ENCODE measurements around the gene FH. TPM values are rescaled to one million over a fixed set of nuclear protein-coding genes. Genes with fewer than 3 reads are reported as not detected.

FH gene
- total RNA-seq: 10 to 100 TPM; 85.7 to 89.1 TPM

DNA sequence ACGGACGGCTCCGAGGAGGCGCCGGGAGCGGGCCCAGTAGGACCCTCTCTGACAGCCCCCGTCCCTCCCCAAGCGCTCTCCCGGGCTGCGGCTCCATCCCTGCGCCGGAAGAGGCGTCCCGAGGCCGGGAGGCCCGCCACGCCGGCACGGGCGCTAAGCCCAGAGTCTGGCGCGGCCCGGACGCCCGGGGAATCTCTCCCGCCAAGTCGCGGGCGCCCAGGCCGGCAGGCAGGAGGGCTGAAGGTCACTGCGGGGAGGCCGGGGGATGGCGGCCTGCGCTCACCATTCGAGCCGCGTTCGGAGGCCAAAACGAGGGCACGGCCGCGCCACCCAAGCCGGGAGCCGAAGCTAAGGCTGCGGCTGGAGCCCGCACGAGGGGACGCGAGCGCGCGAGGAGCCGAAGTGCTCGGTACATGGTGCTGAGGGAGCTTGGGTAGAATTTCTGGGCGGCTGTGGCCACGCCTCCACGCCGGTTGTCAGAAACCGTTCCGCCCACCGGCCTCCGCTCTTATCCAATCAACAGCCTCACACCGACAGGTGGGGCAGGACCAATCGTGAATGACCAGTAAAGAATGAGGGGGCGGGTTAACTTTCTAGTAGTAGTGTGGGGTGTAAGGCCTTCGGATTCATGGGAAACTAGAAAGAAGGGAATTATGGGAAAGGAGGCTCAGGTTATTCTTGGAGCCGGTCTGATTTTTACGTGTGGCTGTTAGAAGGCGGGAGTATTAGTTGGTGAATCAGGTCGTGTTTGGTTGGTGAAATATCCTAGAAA is at the start of gene FH:
TSS of gene FH (minus strand) at position 448 of the 772 bp plus-strand sequence. CDS start at position 415, 33 bp downstream.
- ChIA-PET POLR2A (interaction anchor here (1.1 to 1.2 kb wide), 2 partner anchors 121 to 328 kb away, joined by 3 to 4 read pairs; partner anchors contain the start of genes CHML, EXO1 and OPN3), CTCF (interaction anchor here (0.6 to 2.4 kb wide), 8 partner anchors 11 to 726 kb away, joined by 3 to 11 read pairs (median 3); no protein-coding TSS in a partner anchor)
- no peaks in the 10 kb centered on the region for H3K9me3 Mint-ChIP-seq
- H3K27ac Mint-ChIP-seq: peak within 1 kb of the TSS; percentile 53
- H3K27me3 Mint-ChIP-seq: peaks cover 21% of the 10 kb centered on the region
- peaks cover 23% of the 10 kb centered on the region for H3K4me1 Mint-ChIP-seq (ENCODE audit: low read depth)
- H3K4me3 Mint-ChIP-seq: peak within 1 kb of the TSS; percentile 87
- intact Hi-C loops (cut with micrococcal nuclease): loop anchor here (1.0 to 2.0 kb wide), 8 partner anchors 12 to 1735 kb away; partner anchors contain the start of genes CEP170, CHML, EXO1 and OPN3
- peaks cover 10% of the 10 kb centered on the region for H3K36me3 Mint-ChIP-seq
- DNase-seq: peak; percentile 96

DNA sequence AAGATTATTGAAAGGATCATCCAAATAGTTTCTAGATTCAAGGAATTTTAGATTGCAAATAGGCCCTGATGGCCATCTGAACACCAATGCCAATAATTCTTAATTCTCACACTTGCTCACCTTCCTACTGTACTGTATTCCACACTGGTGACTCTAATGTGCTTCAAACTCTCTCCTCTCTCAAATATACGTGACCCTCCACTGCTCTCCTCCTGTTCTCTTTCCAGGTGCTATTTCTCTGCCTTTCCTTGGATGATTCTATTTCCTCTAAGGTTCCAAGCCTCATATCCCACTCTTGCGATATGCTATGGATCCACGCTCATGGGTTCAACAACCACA is 41.3 kb upstream of the FH start:
- no peak for DNase-seq
- Mint-ChIP-seq H3K4me3 (no peak overlapping the region), H3K27me3 (peaks cover 1% of the 10 kb centered on the region), H3K4me1 (ENCODE audit: low read depth) (peaks cover 1% of the 10 kb centered on the region), H3K9me3 (no peaks in the 10 kb centered on the region), H3K36me3 (no peaks in the 10 kb centered on the region), H3K27ac (no peak overlapping the region)
- POLR2A ChIA-PET: no interaction called here
- CTCF ChIA-PET: no interaction called here
- intact Hi-C loops (cut with micrococcal nuclease): no loop called here

DNA sequence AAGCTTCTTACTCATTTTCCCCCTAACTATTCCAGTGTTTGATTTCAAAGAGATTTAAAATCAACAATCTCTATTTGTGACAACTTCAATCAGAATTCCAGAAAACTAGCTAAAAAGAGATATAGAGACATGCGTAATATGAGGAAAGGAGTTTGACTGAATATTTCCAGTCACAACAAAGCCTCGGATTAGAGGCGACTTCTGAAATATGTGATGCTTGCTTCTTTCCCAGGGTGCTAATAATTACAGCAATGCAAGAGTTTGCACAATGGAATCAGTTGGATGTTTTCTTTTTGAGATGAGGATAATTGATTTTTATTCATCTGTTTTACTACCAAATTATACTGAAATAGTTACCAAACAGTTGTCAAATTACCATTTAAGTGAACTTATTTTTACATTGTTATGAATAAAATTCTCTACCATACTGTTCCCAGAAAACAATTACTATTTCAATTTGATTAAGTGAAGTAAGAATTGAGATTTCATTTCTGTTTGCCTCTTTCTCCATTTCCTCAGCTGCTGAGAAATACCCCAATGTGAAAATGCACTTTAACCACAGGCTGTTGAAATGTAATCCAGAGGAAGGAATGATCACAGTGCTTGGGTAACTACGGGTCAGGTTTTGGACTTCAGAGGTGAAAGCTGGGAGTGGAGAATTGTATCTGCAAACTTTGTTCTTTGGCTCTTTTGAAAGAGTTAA is 40.7 kb upstream of the FH start:
- DNase-seq: no peak
- intact Hi-C loops (cut with micrococcal nuclease): no loop called here
- Mint-ChIP-seq H3K4me3 (no peak overlapping the region), H3K27ac (no peak overlapping the region), H3K36me3 (no peaks in the 10 kb centered on the region), H3K9me3 (no peaks in the 10 kb centered on the region), H3K4me1 (ENCODE audit: low read depth) (peaks cover 1% of the 10 kb centered on the region), H3K27me3 (peaks cover 1% of the 10 kb centered on the region)
- CTCF ChIA-PET: no interaction called here
- POLR2A ChIA-PET: no interaction called here

DNA sequence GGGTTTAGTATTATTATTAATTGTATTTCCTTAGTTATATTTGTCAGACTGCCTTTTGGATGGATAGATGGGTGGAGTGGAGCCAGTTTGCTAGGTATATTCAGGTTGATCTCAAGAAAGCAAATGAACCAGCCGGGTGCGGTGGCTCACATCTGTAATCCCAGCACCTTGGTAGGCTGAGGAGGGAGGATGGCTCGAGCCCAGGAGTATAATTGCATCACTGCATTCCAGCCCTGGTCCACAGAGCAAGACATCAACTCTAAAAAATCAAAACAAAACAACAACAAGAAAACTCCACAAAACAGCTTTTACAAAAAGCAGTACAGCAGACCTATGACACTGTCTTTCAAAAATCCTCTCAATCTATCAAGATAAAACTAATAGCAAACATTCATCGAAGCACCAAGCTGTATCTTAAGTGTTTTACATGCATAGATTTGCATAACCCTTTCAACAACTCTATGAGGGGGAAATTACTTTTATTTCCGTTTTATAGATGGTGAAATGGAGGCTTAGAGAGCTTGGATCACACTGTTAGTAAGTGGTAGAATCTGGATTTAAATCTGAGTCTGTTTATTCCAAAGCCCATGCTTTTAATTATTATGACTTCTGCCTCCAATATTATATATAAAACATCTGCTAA is 38.1 kb upstream of the FH start:
- Mint-ChIP-seq H3K9me3 (no peaks in the 10 kb centered on the region), H3K4me1 (ENCODE audit: low read depth) (peaks cover 3% of the 10 kb centered on the region), H3K36me3 (peaks cover 1% of the 10 kb centered on the region), H3K27me3 (peaks cover 1% of the 10 kb centered on the region), H3K4me3 (no peak overlapping the region), H3K27ac (no peak overlapping the region)
- ChIA-PET CTCF (no interaction called here), POLR2A (no interaction called here)
- intact Hi-C loops (cut with micrococcal nuclease): no loop called here
- no peak for DNase-seq

DNA sequence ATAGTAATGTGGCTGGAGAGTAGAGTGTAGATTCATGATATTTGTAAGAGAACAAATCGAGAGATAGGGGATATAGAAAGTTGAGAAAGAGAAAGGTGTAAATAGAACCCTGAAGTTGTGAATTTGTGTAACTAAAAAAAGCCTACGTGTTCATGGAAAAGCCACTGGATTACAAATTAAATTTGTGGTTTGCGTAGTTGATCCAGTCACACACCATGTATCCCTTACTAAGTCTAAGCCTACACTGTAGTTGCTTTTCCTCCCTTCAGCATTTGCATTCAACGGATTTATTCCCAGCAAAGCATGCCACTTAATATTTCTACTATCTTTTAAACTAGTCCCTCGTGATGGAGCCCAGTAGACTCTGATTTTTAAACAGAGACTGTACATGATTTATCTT is 37.5 kb upstream of the FH start:
- intact Hi-C loops (cut with micrococcal nuclease): no loop called here
- peaks cover 1% of the 10 kb centered on the region for H3K27me3 Mint-ChIP-seq
- DNase-seq: no peak
- no peak overlapping the region for H3K4me3 Mint-ChIP-seq
- CTCF ChIA-PET: no interaction called here
- H3K36me3 Mint-ChIP-seq: peaks cover 1% of the 10 kb centered on the region
- H3K9me3 Mint-ChIP-seq: no peaks in the 10 kb centered on the region
- POLR2A ChIA-PET: no interaction called here
- H3K27ac Mint-ChIP-seq: no peak overlapping the region
- peaks cover 8% of the 10 kb centered on the region for H3K4me1 Mint-ChIP-seq (ENCODE audit: low read depth)

DNA sequence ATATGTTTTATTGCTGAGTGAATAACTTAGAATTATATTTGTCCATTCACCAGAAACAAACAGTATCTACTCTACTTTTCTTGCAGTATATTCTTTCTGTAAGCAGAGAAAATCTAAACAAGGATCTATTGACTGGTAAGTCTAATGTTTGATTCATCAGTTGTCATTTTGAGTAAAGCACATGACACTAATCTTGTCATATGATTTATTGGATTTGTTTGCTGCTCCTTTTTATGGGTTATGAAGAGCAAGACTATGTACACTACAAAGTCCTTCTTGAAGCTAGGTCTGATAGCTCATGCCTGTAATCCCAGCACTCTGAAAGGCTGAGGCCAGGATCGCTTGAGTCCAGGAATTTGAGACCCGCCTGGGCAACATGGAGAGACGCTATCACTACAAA is 36.0 kb upstream of the FH start:
- Mint-ChIP-seq H3K9me3 (no peaks in the 10 kb centered on the region), H3K27me3 (peaks cover 1% of the 10 kb centered on the region), H3K27ac (no peak overlapping the region), H3K4me3 (no peak overlapping the region), H3K36me3 (peaks cover 1% of the 10 kb centered on the region), H3K4me1 (ENCODE audit: low read depth) (peaks cover 23% of the 10 kb centered on the region)
- ChIA-PET POLR2A (no interaction called here), CTCF (interaction anchor here (1.0 kb wide), 1 partner anchor 55 kb away, joined by 3 read pairs; no protein-coding TSS in a partner anchor)
- intact Hi-C loops (cut with micrococcal nuclease): no loop called here
- DNase-seq: no peak

DNA sequence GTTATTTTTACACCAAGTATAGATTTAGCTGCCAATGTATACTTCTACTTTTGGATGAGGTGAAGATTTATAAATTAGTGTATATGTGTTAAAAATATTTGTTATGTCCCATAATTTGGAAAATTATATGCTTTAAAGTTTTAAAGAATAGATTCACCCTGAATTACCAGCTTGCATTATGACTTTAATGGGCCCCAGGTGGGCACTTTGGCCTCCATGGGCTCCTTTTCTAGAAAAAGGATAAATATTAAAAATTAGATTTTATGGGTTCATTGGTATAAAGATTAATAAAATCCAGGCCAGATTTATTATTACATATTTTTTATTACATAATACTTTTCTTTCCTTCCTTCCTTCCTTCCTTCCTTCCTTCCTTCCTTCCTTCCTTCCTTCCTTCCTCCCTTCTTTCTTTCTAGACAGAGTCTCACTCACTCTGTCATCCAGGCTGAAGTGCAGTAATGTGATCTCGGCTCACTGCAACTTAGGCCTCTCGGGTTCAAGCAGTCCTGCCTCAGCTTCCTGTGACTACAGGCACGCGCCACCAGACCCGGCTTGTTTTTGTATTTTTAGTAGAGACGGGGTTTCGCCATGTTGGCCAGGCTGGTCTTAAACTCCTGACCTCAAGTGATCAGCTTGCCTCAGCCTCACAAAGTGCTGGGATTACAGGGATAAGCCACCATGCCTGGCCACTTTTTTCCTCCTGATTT is 34.5 kb upstream of the FH start:
- H3K9me3 Mint-ChIP-seq: no peaks in the 10 kb centered on the region
- no peak overlapping the region for H3K4me3 Mint-ChIP-seq
- ChIA-PET CTCF (interaction anchor here (1.0 kb wide), 1 partner anchor 58 kb away, joined by 3 read pairs; no protein-coding TSS in a partner anchor), POLR2A (no interaction called here)
- no peak overlapping the region for H3K27ac Mint-ChIP-seq
- peaks cover 23% of the 10 kb centered on the region for H3K4me1 Mint-ChIP-seq (ENCODE audit: low read depth)
- intact Hi-C loops (cut with micrococcal nuclease): no loop called here
- peaks cover 1% of the 10 kb centered on the region for H3K36me3 Mint-ChIP-seq
- no peak for DNase-seq
- H3K27me3 Mint-ChIP-seq: no peaks in the 10 kb centered on the region

DNA sequence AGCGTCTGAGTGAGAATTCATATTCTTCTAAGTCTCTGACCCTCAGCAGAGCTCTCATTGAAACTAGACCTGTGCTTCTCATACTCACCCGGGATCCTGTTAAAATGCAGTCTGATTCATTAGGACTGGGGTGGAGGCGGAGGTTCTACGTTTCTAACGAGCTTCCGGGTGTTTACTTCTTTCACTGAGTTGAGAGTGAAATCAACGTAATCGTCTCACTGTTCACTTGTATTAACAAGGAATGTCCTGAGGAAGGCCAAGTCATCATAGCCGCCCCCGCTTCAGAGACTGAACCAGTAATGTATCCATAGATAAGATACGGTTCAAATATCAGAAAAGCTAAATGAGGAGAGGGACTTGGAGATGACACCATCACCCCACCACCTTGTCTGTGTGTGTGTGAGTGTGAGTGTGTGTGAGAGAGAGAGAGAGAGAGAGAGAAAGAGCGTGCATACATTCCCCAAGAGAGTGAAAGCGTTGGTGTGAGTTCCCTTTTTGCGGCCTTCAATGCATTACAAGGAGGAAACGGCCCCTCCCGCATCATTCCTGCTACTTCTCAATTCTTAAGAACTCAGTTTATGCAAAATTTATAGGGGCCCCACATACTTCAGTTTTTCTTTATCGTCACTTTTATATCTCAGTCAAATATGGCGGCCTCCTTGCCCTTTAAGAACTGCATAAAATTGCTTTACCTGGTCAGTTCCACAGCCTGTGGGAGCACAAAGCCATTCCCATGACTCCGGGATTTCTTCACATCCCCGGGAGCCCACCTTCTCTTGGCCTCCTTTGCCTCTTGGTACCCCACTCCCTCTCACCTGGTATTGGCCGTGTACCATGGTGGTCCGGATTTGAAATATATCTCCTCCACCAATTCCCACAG is 32.4 kb upstream of the FH start:
- peaks cover 1% of the 10 kb centered on the region for H3K36me3 Mint-ChIP-seq
- H3K27me3 Mint-ChIP-seq: no peaks in the 10 kb centered on the region
- ChIA-PET CTCF (interaction anchor here (1.3 kb wide), 1 partner anchor 59 kb away, joined by 4 read pairs; no protein-coding TSS in a partner anchor), POLR2A (interaction anchor here (1.2 kb wide), 1 partner anchor 40 kb away, joined by 5 read pairs; no protein-coding TSS in a partner anchor)
- H3K27ac Mint-ChIP-seq: peak overlapping the region; percentile 96
- no peaks in the 10 kb centered on the region for H3K9me3 Mint-ChIP-seq
- intact Hi-C loops (cut with micrococcal nuclease): loop anchor here (1.0 kb wide), 5 partner anchors 20 to 87 kb away; partner anchors contain the start of genes FH and KMO
- peaks cover 23% of the 10 kb centered on the region for H3K4me1 Mint-ChIP-seq (ENCODE audit: low read depth)
- peak overlapping the region; percentile 68 for H3K4me3 Mint-ChIP-seq
- peak; percentile 71 for DNase-seq

DNA sequence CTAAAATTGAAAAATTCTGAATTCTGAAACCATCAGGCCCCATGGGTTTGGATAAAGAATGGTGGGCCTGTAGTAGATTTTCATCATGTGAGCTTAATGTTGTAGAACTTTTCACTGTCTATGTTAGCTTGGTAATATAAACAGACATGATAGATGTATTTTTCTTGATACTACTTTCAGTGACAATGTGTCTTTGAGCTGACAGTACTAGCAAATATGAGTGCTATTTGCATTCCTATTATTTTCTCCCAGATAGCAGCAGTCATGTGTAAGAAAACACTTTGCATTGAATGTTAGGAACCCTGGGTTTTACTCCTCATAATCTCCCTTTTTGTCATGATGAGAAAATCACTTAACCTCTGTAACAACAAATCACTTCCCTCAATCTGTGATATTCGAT is 30.8 kb upstream of the FH start:
- POLR2A ChIA-PET: no interaction called here
- CTCF ChIA-PET: interaction anchor here (0.6 to 1.1 kb wide), 4 partner anchors 13 to 448 kb away, joined by 3 to 7 read pairs (median 4); partner anchors contain the start of gene MAP1LC3C
- H3K27ac Mint-ChIP-seq: no peak overlapping the region

DNA sequence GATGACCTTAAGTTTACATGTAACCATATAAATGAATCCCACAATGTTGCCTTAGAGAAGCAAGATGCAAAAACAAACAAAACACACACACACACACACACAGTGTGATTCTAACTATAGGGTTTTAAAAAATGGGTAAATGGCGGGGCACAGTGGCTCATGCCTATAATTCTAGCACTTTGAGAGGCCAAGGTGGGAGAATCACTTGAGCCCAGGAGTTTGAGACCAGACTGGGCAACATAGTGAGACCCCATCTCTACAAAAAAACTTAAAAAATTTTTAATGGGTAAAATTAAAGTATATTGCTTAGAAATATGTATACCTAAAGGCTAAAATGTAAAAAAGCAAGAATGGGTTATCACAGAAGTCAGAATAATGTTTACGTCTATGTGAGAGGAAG is 28.5 kb upstream of the FH start:
- Mint-ChIP-seq H3K36me3 (no peaks in the 10 kb centered on the region), H3K27ac (no peak overlapping the region), H3K9me3 (no peaks in the 10 kb centered on the region), H3K4me1 (ENCODE audit: low read depth) (peaks cover 23% of the 10 kb centered on the region), H3K27me3 (peaks cover 4% of the 10 kb centered on the region), H3K4me3 (no peak overlapping the region)
- ChIA-PET CTCF (no interaction called here), POLR2A (no interaction called here)
- no peak for DNase-seq
- intact Hi-C loops (cut with micrococcal nuclease): no loop called here

More for the DNA sequence above, 30.8 kb upstream of the FH start:
- Mint-ChIP-seq H3K9me3 (no peaks in the 10 kb centered on the region), H3K27me3 (peaks cover 4% of the 10 kb centered on the region), H3K4me1 (ENCODE audit: low read depth) (peaks cover 23% of the 10 kb centered on the region), H3K36me3 (peaks cover 1% of the 10 kb centered on the region), H3K4me3 (no peak overlapping the region)
- no peak for DNase-seq
- intact Hi-C loops (cut with micrococcal nuclease): no loop called here

DNA sequence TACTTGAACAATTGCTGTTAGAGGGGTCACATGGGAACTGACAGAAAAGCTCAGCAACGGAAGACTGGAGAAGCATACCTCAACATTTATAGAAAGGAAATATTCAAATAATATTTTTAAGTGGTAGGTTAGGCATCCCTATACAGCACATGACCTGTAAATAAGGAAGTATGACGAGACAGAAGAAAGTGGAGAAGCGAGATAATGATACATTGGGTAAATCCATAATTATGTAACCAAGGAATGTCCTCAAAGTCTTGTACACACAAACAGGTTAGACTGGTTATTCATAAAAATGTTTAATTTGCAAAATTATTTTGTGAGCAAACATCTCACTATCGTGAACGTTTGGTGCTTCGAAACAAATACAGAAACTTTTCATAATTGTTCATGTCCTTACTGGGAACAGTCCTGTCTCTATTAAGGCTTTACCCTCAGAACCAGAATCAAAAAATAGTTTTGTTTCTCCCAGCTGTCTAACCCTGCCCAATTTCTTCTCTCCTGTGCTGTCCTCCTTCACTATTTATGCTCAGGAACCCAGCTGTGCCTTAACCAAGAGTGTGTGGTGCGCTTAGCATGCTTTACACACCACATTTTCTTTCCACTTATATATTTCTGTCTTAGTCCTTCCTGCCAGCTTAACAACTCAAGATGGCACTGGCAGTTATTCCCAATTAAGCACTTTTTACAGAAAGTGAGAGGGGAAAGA is 22.8 kb upstream of the FH start:
- H3K27me3 Mint-ChIP-seq: peaks cover 6% of the 10 kb centered on the region
- CTCF ChIA-PET: no interaction called here
- POLR2A ChIA-PET: no interaction called here
- H3K27ac Mint-ChIP-seq: no peak overlapping the region
- intact Hi-C loops (cut with micrococcal nuclease): no loop called here
- no peak overlapping the region for H3K4me3 Mint-ChIP-seq
- no peaks in the 10 kb centered on the region for H3K36me3 Mint-ChIP-seq
- no peak for DNase-seq
- H3K4me1 Mint-ChIP-seq (ENCODE audit: low read depth): no peaks in the 10 kb centered on the region
- H3K9me3 Mint-ChIP-seq: no peaks in the 10 kb centered on the region
